NCI-H1417 (cell line): Measurements from ENCODE around the gene OR10P1.

Source experiments
- DNase-seq, 3 experiments: peaks; one replicate each; lab custom pipeline; 2025; lab: John Stamatoyannopoulos, UW

The OR10P1 gene

GRCh38 chr12:55684761-55685370 lies 48.2 kb downstream of the OR10P1 start:
- no peak for DNase-seq

- no peak for DNase-seq
Observed at GRCh38 chr12:55685671-55686070, 49.0 kb downstream of the OR10P1 start.

GRCh38 chr12:55686366-55687010 lies 49.8 kb downstream of the OR10P1 start:
- DNase-seq = no peak
